Mucosa of descending colon (tissue), 3 donors: ENCODE measurements around the gene CCDC32. TPM values are rescaled to one million over a fixed set of nuclear protein-coding genes. Genes with fewer than 3 reads are reported as not detected.
"Not testable (repeated sequence)": the region's sequence is repeated elsewhere in the genome, so short reads cannot be mapped to it uniquely, and the experiment has no call there.

Source experiments
- ATAC-seq: fragments of 200-7000 bp; cut with Tn5 transposase; one replicate; pipeline ENCODE4 v1.9.1; 2020; ENCODE audit warnings: mild to moderate bottlenecking, moderate library complexity
- DNase-seq, 3 donors: peaks; one replicate each; pipeline ENCODE4 v3.0.0-alpha.2; 2020
- H3K36me3 ChIP-seq: fragments of 200-600 bp; one replicate; pipeline ENCODE4 v1.8.0; 2021; ENCODE audit warnings: low read depth, mild to moderate bottlenecking
- H3K4me1 ChIP-seq: fragments of 200-600 bp; one replicate; pipeline ENCODE4 v1.8.0; 2021; ENCODE audit warnings: low read depth, mild to moderate bottlenecking
- H3K4me3 ChIP-seq: fragments of 200-600 bp; one replicate; pipeline ENCODE4 v1.8.0; 2021; ENCODE audit warnings: mild to moderate bottlenecking
- H3K9me3 ChIP-seq: fragments of 200-600 bp; one replicate; pipeline ENCODE4 v1.8.0; 2021; ENCODE audit warnings: mild to moderate bottlenecking
- intact Hi-C, 2 donors: fragments of 100-400 bp; cut with DNase I in 1 of 2; cut with micrococcal nuclease in 1 of 2; formaldehyde crosslinking; loops; one replicate each; pipeline versions ENCODE4 v1.11.0 to v1.11.1; 2022; cut with DNase I, micrococcal nuclease
- total RNA-seq, 3 donors: library from RNA; stranded (reverse); fragmentation: NEBNext Ultra II Directional in 2 of 3; extraction: Animal tissue kit (Norgen Biotek cat#: 25700) in 2 of 3; gene quantifications; one replicate each; pipeline versions ENCODE4 v1.2.1 to v1.2.4, GENCODE V29; 2021 to 2023
- TF ChIP-seq, protein P1 (sequence below): fragments of 200-600 bp; IDR thresholded peaks from one replicate; pipeline ENCODE4 v1.8.0; 2022; ENCODE audit warnings: antibody characterized with exemption, mild to moderate bottlenecking
- donor health status: DM: no; HTN: no; CAD: no; lungs with moderate emphysema.
- donor health status: DM: no; HTN: no; CAD: no.
- donor health status: DM: no; HTN: yes; CAD: no.

CCDC32 gene
- total RNA-seq, 3 donors from 2014 or later = 32.6 to 35.0 (median 32.8) TPM

DNA sequence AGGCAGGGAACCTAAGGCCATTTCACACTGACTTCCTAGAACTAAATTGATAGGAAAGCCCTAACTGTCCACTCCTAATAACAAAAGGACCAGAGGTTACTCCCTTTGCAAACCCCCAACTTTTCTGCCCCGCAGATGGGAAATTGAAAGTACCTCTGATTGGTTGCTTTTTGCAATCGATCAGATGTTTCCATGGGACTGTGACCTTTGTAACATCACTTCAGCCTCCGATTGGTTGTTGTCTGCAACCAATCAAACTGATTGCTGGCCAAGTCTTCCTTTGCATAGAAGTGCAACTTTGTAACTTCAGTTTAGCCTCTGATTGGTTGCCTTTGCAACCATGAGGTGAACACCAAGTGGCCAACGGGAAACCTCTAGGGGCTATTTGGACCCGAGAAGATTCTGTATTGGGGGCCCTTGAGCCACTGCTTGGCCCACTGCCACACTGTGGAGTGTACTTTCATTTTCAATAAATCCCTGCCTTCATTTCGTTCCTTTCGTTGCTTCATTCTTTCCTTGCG, 17.9 kb upstream of the CCDC32 start:
- intact Hi-C loops = no loop called here
- Histone ChIP-seq H3K9me3 (no peaks in the 10 kb centered on the region), H3K4me1 (no peaks in the 10 kb centered on the region), H3K4me3 (no peak overlapping the region), H3K36me3 (no peaks in the 10 kb centered on the region)
- ATAC-seq = peak; percentile 72
- DNase-seq = peak in 1 of 3 donors; percentile 18
- TF ChIP-seq, protein P1, sequence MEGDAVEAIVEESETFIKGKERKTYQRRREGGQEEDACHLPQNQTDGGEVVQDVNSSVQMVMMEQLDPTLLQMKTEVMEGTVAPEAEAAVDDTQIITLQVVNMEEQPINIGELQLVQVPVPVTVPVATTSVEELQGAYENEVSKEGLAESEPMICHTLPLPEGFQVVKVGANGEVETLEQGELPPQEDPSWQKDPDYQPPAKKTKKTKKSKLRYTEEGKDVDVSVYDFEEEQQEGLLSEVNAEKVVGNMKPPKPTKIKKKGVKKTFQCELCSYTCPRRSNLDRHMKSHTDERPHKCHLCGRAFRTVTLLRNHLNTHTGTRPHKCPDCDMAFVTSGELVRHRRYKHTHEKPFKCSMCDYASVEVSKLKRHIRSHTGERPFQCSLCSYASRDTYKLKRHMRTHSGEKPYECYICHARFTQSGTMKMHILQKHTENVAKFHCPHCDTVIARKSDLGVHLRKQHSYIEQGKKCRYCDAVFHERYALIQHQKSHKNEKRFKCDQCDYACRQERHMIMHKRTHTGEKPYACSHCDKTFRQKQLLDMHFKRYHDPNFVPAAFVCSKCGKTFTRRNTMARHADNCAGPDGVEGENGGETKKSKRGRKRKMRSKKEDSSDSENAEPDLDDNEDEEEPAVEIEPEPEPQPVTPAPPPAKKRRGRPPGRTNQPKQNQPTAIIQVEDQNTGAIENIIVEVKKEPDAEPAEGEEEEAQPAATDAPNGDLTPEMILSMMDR = no peak

DNA sequence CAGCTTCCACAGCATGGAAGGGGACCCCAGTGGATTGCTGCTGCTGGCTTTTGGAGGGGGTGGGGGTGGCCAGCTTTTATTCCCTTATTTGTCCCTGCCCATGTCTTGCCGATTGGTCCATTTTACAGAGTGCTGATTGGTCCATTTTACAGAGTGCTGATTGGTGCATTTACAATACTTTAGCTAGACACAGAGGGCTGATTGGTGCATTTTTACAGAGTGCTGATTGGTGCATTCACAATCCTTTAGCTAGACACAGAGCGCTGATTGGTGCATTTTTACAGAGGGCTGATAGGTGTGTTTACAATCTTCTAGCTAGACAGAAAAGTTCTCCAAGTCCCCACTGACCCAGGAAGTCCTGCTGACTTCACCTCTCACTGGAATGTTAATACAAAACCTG, 17.0 kb upstream of the CCDC32 start:
- ATAC-seq = not testable (repeated sequence)

GRCh38 chr15:40578892-40579291, 14.1 kb upstream of the CCDC32 start:
- Histone ChIP-seq H3K4me3 (no peak overlapping the region), H3K4me1 (no peaks in the 10 kb centered on the region), H3K9me3 (no peaks in the 10 kb centered on the region), H3K36me3 (no peaks in the 10 kb centered on the region)
- intact Hi-C loops = no loop called here
- no peak for DNase-seq
- ATAC-seq = peak; percentile 88
- TF ChIP-seq, protein P1 = no peak

More for the DNA sequence above, 17.0 kb upstream of the CCDC32 start:
- H3K9me3 ChIP-seq, H3K36me3 ChIP-seq, H3K4me3 ChIP-seq, DNase-seq, intact Hi-C loops, H3K4me1 ChIP-seq: not testable (repeated sequence)

GRCh38 chr15:40576914-40577313, 12.1 kb upstream of the CCDC32 start:
- H3K4me3 ChIP-seq, H3K36me3 ChIP-seq, ATAC-seq, intact Hi-C loops, H3K4me1 ChIP-seq, DNase-seq, H3K9me3 ChIP-seq: not testable (repeated sequence)

DNA sequence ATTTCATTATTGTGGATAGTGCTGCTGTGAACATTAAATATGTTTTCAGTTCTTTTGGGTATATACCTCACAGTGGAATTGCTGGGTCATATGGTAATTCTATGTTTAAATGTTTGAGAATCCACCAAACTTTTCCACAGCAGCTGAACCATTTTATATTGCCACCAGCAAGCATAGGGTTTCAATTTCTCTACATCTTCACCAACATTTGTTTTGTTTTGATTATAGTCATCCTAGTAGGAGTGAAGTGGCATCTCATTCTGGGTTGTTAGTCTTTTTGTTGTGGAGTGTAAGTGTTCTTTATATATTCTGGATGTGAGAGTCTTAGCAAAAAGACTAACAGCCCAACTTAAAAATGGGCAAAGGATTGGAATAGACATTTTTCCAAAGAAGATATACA, 10.3 kb upstream of the CCDC32 start:
- no peak for ATAC-seq
- Histone ChIP-seq H3K9me3 (no peaks in the 10 kb centered on the region), H3K4me1 (peaks cover 6% of the 10 kb centered on the region), H3K4me3 (no peak overlapping the region), H3K36me3 (no peaks in the 10 kb centered on the region)
- intact Hi-C loops = no loop called here
- TF ChIP-seq, protein P1 = no peak
- DNase-seq = no peak

DNA sequence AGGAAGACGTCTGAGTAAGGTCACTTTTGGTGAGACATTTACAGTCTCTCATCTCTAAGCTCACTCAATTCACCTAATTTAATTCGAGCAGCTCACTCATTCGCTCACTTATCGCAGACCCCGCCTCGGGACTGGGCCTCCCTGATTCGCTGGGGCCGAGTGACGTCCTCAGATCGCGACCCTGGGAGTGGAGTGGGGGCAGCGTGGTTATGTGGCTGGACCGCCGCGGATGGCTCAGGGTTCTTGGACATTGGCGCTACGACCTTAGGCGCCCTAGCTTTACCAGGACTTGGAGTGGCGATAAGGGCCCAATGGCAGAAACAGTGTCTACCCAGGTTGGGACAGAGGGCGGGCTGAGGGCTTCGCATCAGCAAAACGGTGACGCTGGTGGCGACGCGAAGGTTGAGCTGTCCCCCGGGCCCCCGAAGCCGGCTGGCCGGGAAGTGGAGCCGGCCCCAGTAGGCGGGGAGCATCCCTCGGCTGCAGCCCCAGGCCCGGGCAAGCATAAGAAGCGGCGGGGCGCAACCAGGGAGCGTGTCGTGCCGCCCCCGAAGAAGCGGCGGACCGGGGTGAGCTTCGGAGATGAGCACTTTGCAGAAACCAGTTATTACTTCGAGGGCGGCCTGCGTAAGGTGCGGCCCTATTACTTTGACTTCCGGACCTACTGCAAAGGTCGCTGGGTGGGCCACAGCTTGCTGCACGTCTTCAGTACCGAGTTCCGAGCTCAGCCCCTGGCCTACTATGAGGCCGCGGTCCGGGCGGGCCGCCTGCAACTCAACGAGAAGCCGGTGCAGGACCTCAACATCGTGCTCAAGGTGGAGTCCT, 4.5 kb upstream of the CCDC32 start, which contains the start of gene RPUSD2:
RPUSD2 (plus strand) TSS at position 171 of the 825 bp plus-strand sequence; CDS start at position 210, 39 bp downstream.
- TF ChIP-seq, protein P1 = no peak
- Histone ChIP-seq H3K36me3 (peaks cover 4% of the 10 kb centered on the region), H3K9me3 (no peaks in the 10 kb centered on the region), H3K4me3 (peak within 1 kb of the TSS; percentile 86), H3K4me1 (peaks cover 19% of the 10 kb centered on the region)
- intact Hi-C loops = no loop called here
- DNase-seq = peak; percentile 95 to 96 (median 95)
- ATAC-seq = peak; percentile 80
